H9 (cell line): ENCODE measurements around the gene FBXO48. TPM values are rescaled to one million over a fixed set of nuclear protein-coding genes. Genes with fewer than 3 reads are reported as not detected.

Experiments used
- DNase-seq: peaks from one replicate; pipeline ENCODE4 v3.0.0-alpha.2; 2017
- H2AFZ ChIP-seq: one replicate; pipeline ENCODE4 v1.6.1; 2013; ENCODE audit warnings: mild to moderate bottlenecking, low read length, control low read depth, moderate library complexity
- H2AK5ac ChIP-seq: 2 replicates; pipeline ENCODE4 v1.6.1; 2013; ENCODE audit warnings: low read length, control low read depth, mixed read lengths; ENCODE audit not compliant: insufficient read length
- H2BK120ac ChIP-seq: one replicate; pipeline ENCODE4 v1.6.1; 2013; ENCODE audit warnings: low read depth, mild to moderate bottlenecking, low read length, control low read depth, inconsistent platforms; ENCODE audit not compliant: poor library complexity, severe bottlenecking
- H2BK12ac ChIP-seq: 2 replicates; pipeline ENCODE4 v1.6.1; 2013; ENCODE audit warnings: low read length, control low read depth, mixed read lengths, low read depth; ENCODE audit not compliant: insufficient read length
- H2BK15ac ChIP-seq: 2 replicates; pipeline ENCODE4 v1.6.1; 2013; ENCODE audit warnings: low read depth, low read length, control low read depth
- H2BK20ac ChIP-seq: one replicate; pipeline ENCODE4 v1.6.1; 2013; ENCODE audit warnings: low read depth, mild to moderate bottlenecking, low read length, control low read depth, inconsistent platforms; ENCODE audit not compliant: poor library complexity, severe bottlenecking
- H2BK5ac ChIP-seq: 2 replicates; pipeline ENCODE4 v1.6.1; 2013; ENCODE audit warnings: low read length, control low read depth, mixed read lengths; ENCODE audit not compliant: insufficient read length
- H3K14ac ChIP-seq: 2 replicates; pipeline ENCODE4 v1.6.1; 2013; ENCODE audit warnings: low read length, control low read depth; ENCODE audit not compliant: insufficient read depth
- H3K18ac ChIP-seq: 2 replicates; pipeline ENCODE4 v1.6.1; 2013; ENCODE audit warnings: low read depth, mild to moderate bottlenecking, mixed read lengths, low read length, control low read depth; ENCODE audit not compliant: insufficient read length
- H3K23ac ChIP-seq: 2 replicates; pipeline ENCODE4 v1.6.1; 2013; ENCODE audit warnings: low read length, control low read depth, mixed read lengths, low read depth; ENCODE audit not compliant: insufficient read length
- H3K23me2 ChIP-seq: 2 replicates; pipeline ENCODE4 v1.6.1; 2013; ENCODE audit warnings: low read depth, mild to moderate bottlenecking, mixed read lengths, low read length, control low read depth; ENCODE audit not compliant: insufficient read length, poor library complexity, severe bottlenecking
- H3K27ac ChIP-seq: 2 replicates; pipeline ENCODE4 v1.5.1; 2013; ENCODE audit warnings: low read length, control low read depth, mixed read lengths, low read depth; ENCODE audit not compliant: insufficient read length
- H3K27me3 ChIP-seq: 2 replicates; pipeline ENCODE4 v1.6.1; 2013; ENCODE audit warnings: low read length, control low read depth, inconsistent platforms; ENCODE audit not compliant: insufficient read depth
- H3K4ac ChIP-seq: 2 replicates; pipeline ENCODE4 v1.6.1; 2013; ENCODE audit warnings: low read depth, mild to moderate bottlenecking, control low read depth, inconsistent platforms, low read length, moderate library complexity
- H3K4me1 ChIP-seq: 2 replicates; pipeline ENCODE4 v1.6.1; 2013; ENCODE audit warnings: low read length, control low read depth, inconsistent platforms; ENCODE audit not compliant: insufficient read depth
- H3K4me2 ChIP-seq: 2 replicates; pipeline ENCODE4 v1.6.1; 2013; ENCODE audit warnings: low read length, control low read depth, mixed read lengths; ENCODE audit not compliant: insufficient read length, insufficient read depth
- H3K56ac ChIP-seq: 2 replicates; pipeline ENCODE4 v1.6.1; 2013; ENCODE audit warnings: low read depth, mild to moderate bottlenecking, mixed read lengths, low read length, control low read depth; ENCODE audit not compliant: insufficient read length
- H3K79me1 ChIP-seq: 2 replicates; pipeline ENCODE4 v1.6.1; 2013; ENCODE audit warnings: low read depth, mild to moderate bottlenecking, moderate library complexity, low read length, control low read depth, inconsistent platforms; ENCODE audit not compliant: insufficient read depth, poor library complexity, severe bottlenecking
- H3K79me2 ChIP-seq: 2 replicates; pipeline ENCODE4 v1.6.1; 2013; ENCODE audit warnings: low read length, control low read depth, inconsistent platforms; ENCODE audit not compliant: insufficient read depth
- H3K9ac ChIP-seq: 2 replicates; pipeline ENCODE4 v1.6.1; 2013; ENCODE audit warnings: low read length, control low read depth, mixed read lengths; ENCODE audit not compliant: insufficient read length; ENCODE audit errors: extremely low read depth
- H3K9me3 ChIP-seq: one replicate; pipeline ENCODE4 v1.6.1; 2013; ENCODE audit warnings: low read depth, low read length, inconsistent platforms; ENCODE audit not compliant: control insufficient read depth
- H3T11ph ChIP-seq: one replicate; pipeline ENCODE4 v1.6.1; 2013; ENCODE audit warnings: mild to moderate bottlenecking, low read length, control low read depth, inconsistent platforms
- H4K20me1 ChIP-seq: one replicate; pipeline ENCODE4 v1.6.1; 2013; ENCODE audit not compliant: control insufficient read depth, insufficient read length, insufficient read depth
- H4K5ac ChIP-seq: 2 replicates; pipeline ENCODE4 v1.6.1; 2013; ENCODE audit warnings: low read depth, mild to moderate bottlenecking, mixed read lengths, low read length, control low read depth; ENCODE audit not compliant: insufficient read length
- H4K8ac ChIP-seq: replicated peaks from 2 replicates; pipeline ENCODE4 v1.6.1; 2013; ENCODE audit warnings: low read length, control low read depth, mixed read lengths, low read depth; ENCODE audit not compliant: insufficient read length
- H4K91ac ChIP-seq: 2 replicates; pipeline ENCODE4 v1.6.1; 2013; ENCODE audit warnings: low read depth, mild to moderate bottlenecking, moderate library complexity, mixed read lengths, low read length, control low read depth; ENCODE audit not compliant: insufficient read length
- H3K27ac Mint-ChIP-seq, 3 experiments: 2 replicates in 2 of 3; 3 replicates in 1 of 3; pipeline ENCODE4 v1.8.0; 2020 to 2021; ENCODE audit warnings: mixed read lengths in 3 of 3, mild to moderate bottlenecking in 1 of 3, moderate library complexity in 1 of 3
- H3K27me3 Mint-ChIP-seq: 2 replicates; pipeline ENCODE4 v1.8.0; 2021; ENCODE audit warnings: low read depth, mild to moderate bottlenecking, moderate library complexity, mixed read lengths
- H3K36me3 Mint-ChIP-seq, 3 experiments: 2 replicates in 2 of 3; 3 replicates in 1 of 3; pipeline ENCODE4 v1.8.0; 2020 to 2021; ENCODE audit warnings: low read depth in 3 of 3, mixed read lengths in 3 of 3; ENCODE audit not compliant: insufficient read depth in 1 of 3
- H3K4me1 Mint-ChIP-seq, 2 experiments: 2 replicates each; pipeline ENCODE4 v1.8.0; 2020; ENCODE audit warnings: mixed read lengths in 2 of 2
- H3K4me3 Mint-ChIP-seq, 2 experiments: 2 replicates in 1 of 2; 3 replicates in 1 of 2; pipeline ENCODE4 v1.8.0; 2020 to 2021; ENCODE audit warnings: mild to moderate bottlenecking in 2 of 2, mixed read lengths in 2 of 2, moderate library complexity in 1 of 2
- H3K9me3 Mint-ChIP-seq, 2 experiments: 2 replicates in 1 of 2; 3 replicates in 1 of 2; pipeline ENCODE4 v1.8.0; 2020; ENCODE audit warnings: mild to moderate bottlenecking in 2 of 2, mixed read lengths in 2 of 2, moderate library complexity in 1 of 2
- CTCF ChIP-seq: fragments of 200-600 bp; sonication (generic); conservative IDR thresholded peaks from 3 replicates; pipeline ENCODE4 v1.8.0; 2021; ENCODE audit warnings: antibody characterized with exemption, mild to moderate bottlenecking
- WGBS: extraction: QIAGEN DNeasy Blood & Tissue Kit; methylation state at CpG from one replicate; pipeline ENCODE4 v1.1.7; 2013; ENCODE audit warnings: missing lambda C conversion rate, low lambda C conversion rate, mixed read lengths; ENCODE audit not compliant: insufficient read length; ENCODE audit errors: extremely low coverage; 5-methylcytosine and 5-hydroxymethylcytosine counted together
- total RNA-seq: library from RNA; stranded (reverse); gene quantifications from 2 replicates; pipeline ENCODE4 v1.2.1, GENCODE V29; 2021

FBXO48 gene
- total RNA-seq, 1 experiment from 2014 or later = 1.4 TPM

- H3K79me1 ChIP-seq = no peaks in the 10 kb centered on the region
- H2BK120ac ChIP-seq = no peak overlapping the region
- Mint-ChIP-seq H3K36me3 (no peaks in the 10 kb centered on the region), H3K27ac (no peak overlapping the region; a peak in 1 of 7 replicates), H3K9me3 (no peaks in the 10 kb centered on the region), H3K27me3 (no peaks in the 10 kb centered on the region), H3K4me3 (peak overlapping the region; percentile 54 to 95; a peak in 3 of 5 replicates), H3K4me1 (peaks cover 9 to 21% of the 10 kb centered on the region in 2 experiments)
- no peak overlapping the region for H3K9ac ChIP-seq
- no peak overlapping the region for H2BK20ac ChIP-seq
- H2BK12ac ChIP-seq = no peak overlapping the region
- H3K27me3 ChIP-seq = no peaks in the 10 kb centered on the region
- H3K27ac ChIP-seq = no peak overlapping the region
- H3K4ac ChIP-seq = no peak overlapping the region
- no peak overlapping the region for H2AFZ ChIP-seq
- no peaks in the 10 kb centered on the region for H3K79me2 ChIP-seq
- no CpG with 5 or more reads among the region's 2 CpGs for WGBS
- H3K23me2 ChIP-seq = peaks cover 3% of the 10 kb centered on the region
- H3K4me2 ChIP-seq = no peak overlapping the region
- H3K18ac ChIP-seq = no peak overlapping the region
- no peaks in the 10 kb centered on the region for H3K9me3 ChIP-seq
- H2BK5ac ChIP-seq = no peak overlapping the region
- TF ChIP-seq CTCF = no peak
- no peak overlapping the region for H4K8ac ChIP-seq
- DNase-seq = no peak
- H3K56ac ChIP-seq = no peak overlapping the region
- no peak overlapping the region for H3T11ph ChIP-seq
- no peaks in the 10 kb centered on the region; the same call in 1 of the 2 replicates for H3K4me1 ChIP-seq
- H4K5ac ChIP-seq = no peak overlapping the region
- no peak overlapping the region for H3K23ac ChIP-seq
- no peak overlapping the region for H4K91ac ChIP-seq
- H2AK5ac ChIP-seq = no peak overlapping the region
- no peaks in the 10 kb centered on the region for H4K20me1 ChIP-seq
- H3K14ac ChIP-seq = no peak overlapping the region
- no peak overlapping the region for H2BK15ac ChIP-seq
Measured at GRCh38 chr2:68468801-68469200, 1.7 kb upstream of the FBXO48 start.
